Osteoblast (primary cell): ENCODE results near the gene MAML1. TPM values are rescaled to one million over a fixed set of nuclear protein-coding genes. Genes with fewer than 3 reads are reported as not detected.

Source experiments
- DNase-seq: peaks from one replicate; pipeline ENCODE4 v3.0.0; 2011; ENCODE audit warnings: low spot score, mixed read lengths; ENCODE audit not compliant: insufficient read length; ENCODE audit errors: missing footprints
- H2AFZ ChIP-seq: 2 replicates; pipeline ENCODE4 v1.6.0; 2011; ENCODE audit warnings: mild to moderate bottlenecking, low read length
- H3K27ac ChIP-seq: 2 replicates; pipeline ENCODE4 v1.5.1; 2011; ENCODE audit warnings: mild to moderate bottlenecking, low read depth, low read length, moderate library complexity
- H3K27me3 ChIP-seq: 2 replicates; pipeline ENCODE4 v1.6.0; 2012; ENCODE audit warnings: mild to moderate bottlenecking, control low read depth, inconsistent platforms, low read length, moderate library complexity; ENCODE audit not compliant: insufficient read depth
- H3K36me3 ChIP-seq: 2 replicates; pipeline ENCODE4 v1.5.1; 2011; ENCODE audit warnings: mild to moderate bottlenecking, low read length, control low read depth, moderate library complexity; ENCODE audit not compliant: insufficient read depth
- H3K4me1 ChIP-seq: 2 replicates; pipeline ENCODE4 v1.5.1; 2011; ENCODE audit warnings: mild to moderate bottlenecking, low read length, control low read depth, moderate library complexity; ENCODE audit not compliant: insufficient read depth
- H3K4me2 ChIP-seq: 2 replicates; pipeline ENCODE4 v1.6.0; 2011; ENCODE audit warnings: mild to moderate bottlenecking, low read length; ENCODE audit not compliant: insufficient read depth
- H3K4me3 ChIP-seq: fragments of 200-600 bp; sonication (generic); 3 replicates; pipeline ENCODE4 v1.5.1; 2012; ENCODE audit warnings: mild to moderate bottlenecking, low read length, inconsistent platforms; ENCODE audit not compliant: insufficient read depth
- H3K79me2 ChIP-seq: 2 replicates; pipeline ENCODE4 v1.6.0; 2012; ENCODE audit warnings: mild to moderate bottlenecking, low read length, control low read depth, inconsistent platforms; ENCODE audit not compliant: insufficient read depth
- H3K9me3 ChIP-seq: 2 replicates; pipeline ENCODE4 v1.5.1; 2011; ENCODE audit warnings: low read depth, low read length, control low read depth
- H4K20me1 ChIP-seq: 2 replicates; pipeline ENCODE4 v1.6.0; 2012; ENCODE audit warnings: mild to moderate bottlenecking, low read length, control low read depth; ENCODE audit not compliant: insufficient read depth
- CTCF ChIP-seq: IDR thresholded peaks from 2 replicates; pipeline ENCODE4 v1.5.1; 2011; ENCODE audit warnings: mild to moderate bottlenecking, low read depth, low read length, moderate library complexity; ENCODE audit errors: extremely low read depth
- total RNA-seq: library from RNA; depleted of rRNA; stranded (reverse); fragments of >200 nt; gene quantifications from 2 replicates; pipeline ENCODE4 v1.2.3, GENCODE V29; 2012

The MAML1 gene
- total RNA-seq, 1 donor: 14.1 TPM

GRCh38 chr5:179762781-179763176, 30.2 kb downstream of the MAML1 start:
- H3K79me2 ChIP-seq: peaks cover 64% of the 10 kb centered on the region
- H3K9me3 ChIP-seq: no peaks in the 10 kb centered on the region
- H4K20me1 ChIP-seq: peaks cover 60% of the 10 kb centered on the region
- H3K36me3 ChIP-seq: peaks cover 22% of the 10 kb centered on the region
- peaks cover 52% of the 10 kb centered on the region for H3K4me1 ChIP-seq
- peak overlapping the region; percentile 27 for H3K4me2 ChIP-seq
- no peak overlapping the region for H2AFZ ChIP-seq
- TF ChIP-seq CTCF: no peak
- DNase-seq: peak; percentile 81
- no peak overlapping the region for H3K4me3 ChIP-seq
- H3K27ac ChIP-seq: peak overlapping the region; percentile 45
- no peaks in the 10 kb centered on the region for H3K27me3 ChIP-seq

- H3K4me1 ChIP-seq: peaks cover 52% of the 10 kb centered on the region
- peak overlapping the region; percentile 45 for H3K27ac ChIP-seq
- peak overlapping the region; percentile 27 for H3K4me2 ChIP-seq
- peak; percentile 89 for DNase-seq
- H3K4me3 ChIP-seq: no peak overlapping the region
- peaks cover 60% of the 10 kb centered on the region for H4K20me1 ChIP-seq
- H2AFZ ChIP-seq: no peak overlapping the region
- no peaks in the 10 kb centered on the region for H3K27me3 ChIP-seq
- peaks cover 28% of the 10 kb centered on the region for H3K36me3 ChIP-seq
- peaks cover 63% of the 10 kb centered on the region for H3K79me2 ChIP-seq
- H3K9me3 ChIP-seq: no peaks in the 10 kb centered on the region
- TF ChIP-seq CTCF: peak; percentile 94
These were observed 30.8 kb downstream of the MAML1 start for GRCh38 chr5:179763215-179763945.

DNA sequence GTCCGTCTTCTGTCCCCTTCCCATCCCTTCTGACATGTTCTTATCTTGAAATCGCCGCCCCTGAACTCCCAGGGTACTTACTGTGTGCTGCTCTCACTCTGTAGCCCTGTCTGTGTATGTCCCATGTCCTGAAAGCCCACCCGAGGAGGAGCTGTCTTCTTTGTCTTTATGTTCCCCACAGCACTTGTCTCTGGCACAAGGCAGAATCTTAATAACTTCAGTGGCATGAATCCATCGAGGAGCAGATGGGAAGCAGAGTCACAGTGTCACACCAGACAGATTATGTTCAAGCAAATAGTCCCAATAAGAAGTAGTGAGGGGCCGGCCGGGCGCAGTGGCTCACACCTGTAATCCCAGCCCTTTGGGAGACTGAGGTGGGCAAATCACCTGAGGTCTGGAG, 31.4 kb downstream of the MAML1 start:
- Histone ChIP-seq H3K9me3 (no peaks in the 10 kb centered on the region), H2AFZ (no peak overlapping the region), H4K20me1 (peaks cover 62% of the 10 kb centered on the region), H3K27me3 (no peaks in the 10 kb centered on the region), H3K36me3 (peaks cover 34% of the 10 kb centered on the region), H3K27ac (peak overlapping the region; percentile 45), H3K79me2 (peaks cover 65% of the 10 kb centered on the region), H3K4me1 (peaks cover 52% of the 10 kb centered on the region), H3K4me2 (peak overlapping the region; percentile 10), H3K4me3 (no peak overlapping the region)
- no peak for DNase-seq
- TF ChIP-seq CTCF: no peak

- H3K27ac ChIP-seq: peak overlapping the region; percentile 76
- peaks cover 52% of the 10 kb centered on the region for H3K4me1 ChIP-seq
- peaks cover 51% of the 10 kb centered on the region for H4K20me1 ChIP-seq
- H3K27me3 ChIP-seq: no peaks in the 10 kb centered on the region
- no peak for TF ChIP-seq CTCF
- H3K9me3 ChIP-seq: no peaks in the 10 kb centered on the region
- peak overlapping the region; percentile 43 for H3K4me3 ChIP-seq
- peaks cover 61% of the 10 kb centered on the region for H3K79me2 ChIP-seq
- H3K36me3 ChIP-seq: peaks cover 36% of the 10 kb centered on the region
- H2AFZ ChIP-seq: peak overlapping the region; percentile 48
- H3K4me2 ChIP-seq: peak overlapping the region; percentile 78
- DNase-seq: peak; percentile 96
These were observed 32.8 kb downstream of the MAML1 start for GRCh38 chr5:179765400-179765799.
